ENCODE data around the gene CELF4. TPM values are rescaled to one million over a fixed set of nuclear protein-coding genes. Genes with fewer than 3 reads are reported as not detected.

CELF4 gene
- total RNA-seq, 1 experiment from 2014 or later, result 0.40 TPM

DNA sequence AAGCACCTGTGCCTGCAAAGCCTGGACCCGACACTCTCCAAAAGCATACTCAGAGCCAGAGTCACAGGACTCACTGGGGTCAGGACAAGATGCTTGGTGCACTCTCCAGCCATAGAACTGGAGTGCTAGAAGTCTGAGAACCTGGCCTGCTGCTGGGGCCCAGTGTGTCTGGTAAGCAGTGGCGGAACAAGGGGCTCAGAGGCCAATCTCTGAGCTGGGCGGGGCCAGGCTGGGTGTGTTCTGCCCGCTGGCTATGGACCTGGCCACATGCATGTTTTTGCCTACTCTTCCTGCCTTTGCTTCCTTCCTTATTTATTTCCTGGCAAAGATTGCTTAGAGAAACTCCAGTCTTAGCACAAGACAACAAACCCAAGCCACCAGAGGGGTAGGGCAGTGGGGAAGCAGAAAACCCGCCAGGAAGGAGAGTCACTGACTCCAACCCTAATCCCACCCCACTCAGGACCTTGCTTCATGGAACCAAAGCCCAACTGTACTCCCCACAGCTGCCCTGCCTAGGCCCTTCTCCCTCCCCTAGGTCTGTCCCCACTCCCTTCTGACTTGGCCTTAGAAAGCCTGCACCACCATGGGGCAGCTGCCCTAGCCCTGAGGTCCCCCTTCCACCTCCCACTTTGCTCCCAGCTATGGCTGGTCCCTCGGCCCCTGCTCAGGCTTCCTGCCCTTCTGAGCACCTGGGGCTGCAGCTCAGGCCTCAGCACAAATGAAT, 315.5 kb downstream of the CELF4 start:
- Histone ChIP-seq H3K9ac (ENCODE audit: low read length) (no peak overlapping the region), H3K9me3 (ENCODE audit: low read length) (no peaks in the 10 kb centered on the region), H2AFZ (ENCODE audit: low read length) (no peak overlapping the region), H3K27me3 (ENCODE audit: low read length) (no peaks in the 10 kb centered on the region), H3K4me1 (ENCODE audit: insufficient read depth, low read length) (no peaks in the 10 kb centered on the region), H4K20me1 (ENCODE audit: low read length) (no peaks in the 10 kb centered on the region), H3K27ac (ENCODE audit: low read length) (no peak overlapping the region), H3K4me3 (ENCODE audit: low read length) (no peak overlapping the region), H3F3A (ENCODE audit: low read length, unreplicated experiment) (no peaks in the 10 kb centered on the region), H3K4me2 (ENCODE audit: low read length) (no peak overlapping the region), H3K9me2 (replicated peaks; ENCODE audit: low read length) (no peaks in the 10 kb centered on the region), H3K79me2 (ENCODE audit: low read length) (no peaks in the 10 kb centered on the region), H3K36me3 (ENCODE audit: low read depth, low read length) (no peaks in the 10 kb centered on the region)
- CTCF ChIA-PET, result no interaction called here
- TF ChIP-seq, protein P1, sequence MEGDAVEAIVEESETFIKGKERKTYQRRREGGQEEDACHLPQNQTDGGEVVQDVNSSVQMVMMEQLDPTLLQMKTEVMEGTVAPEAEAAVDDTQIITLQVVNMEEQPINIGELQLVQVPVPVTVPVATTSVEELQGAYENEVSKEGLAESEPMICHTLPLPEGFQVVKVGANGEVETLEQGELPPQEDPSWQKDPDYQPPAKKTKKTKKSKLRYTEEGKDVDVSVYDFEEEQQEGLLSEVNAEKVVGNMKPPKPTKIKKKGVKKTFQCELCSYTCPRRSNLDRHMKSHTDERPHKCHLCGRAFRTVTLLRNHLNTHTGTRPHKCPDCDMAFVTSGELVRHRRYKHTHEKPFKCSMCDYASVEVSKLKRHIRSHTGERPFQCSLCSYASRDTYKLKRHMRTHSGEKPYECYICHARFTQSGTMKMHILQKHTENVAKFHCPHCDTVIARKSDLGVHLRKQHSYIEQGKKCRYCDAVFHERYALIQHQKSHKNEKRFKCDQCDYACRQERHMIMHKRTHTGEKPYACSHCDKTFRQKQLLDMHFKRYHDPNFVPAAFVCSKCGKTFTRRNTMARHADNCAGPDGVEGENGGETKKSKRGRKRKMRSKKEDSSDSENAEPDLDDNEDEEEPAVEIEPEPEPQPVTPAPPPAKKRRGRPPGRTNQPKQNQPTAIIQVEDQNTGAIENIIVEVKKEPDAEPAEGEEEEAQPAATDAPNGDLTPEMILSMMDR (conservative IDR thresholded peaks at IDR 0.05; ENCODE audit: low read depth, low read length), result no peak
- TF ChIP-seq EZH2phosphoT487 (IDR thresholded peaks at IDR 0.05; ENCODE audit: borderline replicate concordance, low read length), result no peak
- TF ChIP-seq EZH2 (IDR thresholded peaks at IDR 0.05; ENCODE audit: low read length, unreplicated experiment), result no peak
- BruUV-seq (replicated peaks), result no TSS peak
- intact Hi-C loops (cut with micrococcal nuclease), result no loop called here
- ATAC-seq (no peak), DNase-seq (no peak)
- POLR2A ChIA-PET (ENCODE audit: unreplicated experiment), result no interaction called here

DNA sequence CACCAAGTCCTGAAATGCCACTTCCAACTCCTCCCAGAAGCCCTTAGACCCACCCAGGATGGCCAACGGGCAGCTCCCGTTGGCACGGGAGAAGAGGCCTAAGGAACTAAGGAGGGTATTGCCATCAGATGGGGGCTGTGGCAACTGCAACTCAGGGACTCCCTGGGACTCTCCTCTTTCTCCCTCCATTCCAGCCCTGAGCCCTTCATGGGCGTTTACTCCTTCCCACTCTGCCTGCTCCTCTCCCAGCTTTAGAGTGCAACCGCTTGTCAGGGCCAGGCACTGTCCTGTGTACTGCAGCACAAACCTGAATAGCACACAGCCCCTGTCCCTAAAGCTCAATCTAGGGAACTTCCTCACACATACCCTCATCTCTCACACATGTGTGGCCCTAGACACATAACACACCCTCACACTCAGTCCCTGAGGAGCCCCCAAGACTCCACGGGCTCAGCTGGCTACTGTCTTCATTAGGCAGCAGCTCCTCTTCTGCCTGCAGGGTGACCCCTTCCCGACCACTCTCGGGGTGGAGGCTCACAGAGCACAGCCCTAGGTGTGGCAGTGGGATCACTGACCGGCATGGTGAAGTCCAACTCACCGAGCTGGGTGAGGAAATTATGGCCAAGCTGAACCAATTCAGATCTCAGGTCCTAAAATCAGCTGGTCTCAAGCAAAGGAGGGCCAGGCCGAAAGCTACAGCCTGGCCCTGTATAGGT, 316.3 kb downstream of the CELF4 start:
- Histone ChIP-seq H3K36me3 (ENCODE audit: low read depth, low read length) (no peaks in the 10 kb centered on the region), H4K20me1 (ENCODE audit: low read length) (no peaks in the 10 kb centered on the region), H3K27ac (ENCODE audit: low read length) (no peak overlapping the region), H2AFZ (ENCODE audit: low read length) (no peak overlapping the region), H3F3A (ENCODE audit: low read length, unreplicated experiment) (no peaks in the 10 kb centered on the region), H3K4me1 (ENCODE audit: insufficient read depth, low read length) (no peaks in the 10 kb centered on the region), H3K27me3 (ENCODE audit: low read length) (no peaks in the 10 kb centered on the region), H3K79me2 (ENCODE audit: low read length) (no peaks in the 10 kb centered on the region), H3K4me2 (ENCODE audit: low read length) (no peak overlapping the region), H3K4me3 (ENCODE audit: low read length) (no peak overlapping the region), H3K9me3 (ENCODE audit: low read length) (no peaks in the 10 kb centered on the region), H3K9me2 (replicated peaks; ENCODE audit: low read length) (no peaks in the 10 kb centered on the region), H3K9ac (ENCODE audit: low read length) (no peak overlapping the region)
- TF ChIP-seq EZH2 (IDR thresholded peaks at IDR 0.05; ENCODE audit: low read length, unreplicated experiment) (no peak), EZH2phosphoT487 (IDR thresholded peaks at IDR 0.05; ENCODE audit: borderline replicate concordance, low read length) (no peak)
- TF ChIP-seq, protein P1 (conservative IDR thresholded peaks at IDR 0.05; ENCODE audit: low read depth, low read length), result no peak
- BruUV-seq (replicated peaks), result no TSS peak
- intact Hi-C loops (cut with micrococcal nuclease), result no loop called here
- ATAC-seq, result no peak
- CTCF ChIA-PET, result no interaction called here
- POLR2A ChIA-PET (ENCODE audit: unreplicated experiment), result no interaction called here
- no peak for DNase-seq

DNA sequence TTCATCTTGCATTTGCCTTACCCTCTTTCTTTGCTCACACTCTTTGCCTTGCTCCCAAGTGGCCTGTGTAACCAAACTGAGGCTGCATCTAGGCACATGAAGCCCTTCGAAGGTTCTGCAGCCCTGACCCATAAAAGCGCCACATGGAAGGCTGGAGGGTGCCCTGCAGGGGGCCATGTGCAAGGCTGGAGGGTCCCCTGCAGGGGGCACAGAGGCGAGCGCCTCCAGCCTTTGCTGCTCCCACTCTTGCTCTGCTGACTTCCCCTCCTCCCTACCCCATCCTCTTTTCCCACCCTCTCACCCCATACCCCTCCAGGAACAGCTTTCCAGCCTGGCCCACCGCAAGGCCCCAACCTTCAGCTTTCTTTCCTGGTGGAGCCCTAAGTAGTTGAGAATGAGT, 317.3 kb downstream of the CELF4 start:
- H3K9me2 ChIP-seq (replicated peaks; ENCODE audit: low read length), result no peaks in the 10 kb centered on the region
- no peak overlapping the region for H3K4me2 ChIP-seq (ENCODE audit: low read length)
- TF ChIP-seq EZH2phosphoT487 (IDR thresholded peaks at IDR 0.05; ENCODE audit: borderline replicate concordance, low read length), result no peak
- TF ChIP-seq, protein P1 (conservative IDR thresholded peaks at IDR 0.05; ENCODE audit: low read depth, low read length), result no peak
- TF ChIP-seq EZH2 (IDR thresholded peaks at IDR 0.05; ENCODE audit: low read length, unreplicated experiment), result no peak
- H3K27me3 ChIP-seq (ENCODE audit: low read length), result no peaks in the 10 kb centered on the region
- ChIA-PET POLR2A (ENCODE audit: unreplicated experiment) (no interaction called here), CTCF (no interaction called here)
- ATAC-seq, result no peak
- no peak overlapping the region for H2AFZ ChIP-seq (ENCODE audit: low read length)
- no peaks in the 10 kb centered on the region for H4K20me1 ChIP-seq (ENCODE audit: low read length)
- no peaks in the 10 kb centered on the region for H3K36me3 ChIP-seq (ENCODE audit: low read depth, low read length)
- H3K4me3 ChIP-seq (ENCODE audit: low read length), result no peak overlapping the region
- DNase-seq, result no peak
- H3K79me2 ChIP-seq (ENCODE audit: low read length), result no peaks in the 10 kb centered on the region
- no peak overlapping the region for H3K9ac ChIP-seq (ENCODE audit: low read length)
- no peak overlapping the region for H3K27ac ChIP-seq (ENCODE audit: low read length)
- no peaks in the 10 kb centered on the region for H3K4me1 ChIP-seq (ENCODE audit: insufficient read depth, low read length)
- BruUV-seq (replicated peaks), result no TSS peak
- H3F3A ChIP-seq (ENCODE audit: low read length, unreplicated experiment), result no peaks in the 10 kb centered on the region
- H3K9me3 ChIP-seq (ENCODE audit: low read length), result no peaks in the 10 kb centered on the region
- intact Hi-C loops (cut with micrococcal nuclease), result no loop called here

All from PC-3 (cell line).